GM19467 (cell line): ENCODE results near the gene KRTAP4-4.
"Not testable (repeated sequence)": the region's sequence is repeated elsewhere in the genome, so short reads cannot be mapped to it uniquely, and the experiment has no call there.

Experiments used
- ATAC-seq: cut with Tn5 transposase; IDR thresholded peaks from one replicate; pipeline ENCODE4 v1.9.1; 2021; ENCODE audit warnings: mild to moderate bottlenecking, moderate library complexity; ENCODE audit not compliant: unreplicated experiment

KRTAP4-4 gene

DNA sequence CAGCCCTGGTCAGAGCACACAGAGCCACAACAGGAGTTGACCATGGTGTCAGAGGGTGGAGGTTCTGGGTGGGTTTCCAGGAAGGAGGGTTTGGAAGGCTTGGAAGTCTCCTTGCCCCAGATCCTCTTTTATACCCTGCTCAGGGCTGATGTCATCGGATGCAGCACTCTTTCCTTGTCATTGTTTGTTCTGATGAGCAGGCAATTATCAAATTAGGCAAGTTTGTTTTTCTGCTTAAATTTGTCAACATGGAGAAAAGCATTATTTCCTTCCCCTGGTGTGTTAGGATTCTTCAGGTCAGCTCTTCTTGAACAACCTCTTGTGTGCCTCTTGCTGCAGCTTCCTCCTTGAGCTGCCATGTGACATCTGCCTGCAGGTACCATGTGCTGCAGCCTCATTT, at the start of gene KRTAP4-4:
KRTAP4-4 (minus strand) TSS at position 101 of the 400 bp plus-strand sequence; CDS start at position 44, 57 bp downstream.
- ATAC-seq: no peak

- ATAC-seq: no peak
These were observed 39.0 kb upstream of the KRTAP4-4 start for GRCh38 chr17:41199421-41200078.

GRCh38 chr17:41196068-41196467, 35.5 kb upstream of the KRTAP4-4 start:
- ATAC-seq: no peak

DNA sequence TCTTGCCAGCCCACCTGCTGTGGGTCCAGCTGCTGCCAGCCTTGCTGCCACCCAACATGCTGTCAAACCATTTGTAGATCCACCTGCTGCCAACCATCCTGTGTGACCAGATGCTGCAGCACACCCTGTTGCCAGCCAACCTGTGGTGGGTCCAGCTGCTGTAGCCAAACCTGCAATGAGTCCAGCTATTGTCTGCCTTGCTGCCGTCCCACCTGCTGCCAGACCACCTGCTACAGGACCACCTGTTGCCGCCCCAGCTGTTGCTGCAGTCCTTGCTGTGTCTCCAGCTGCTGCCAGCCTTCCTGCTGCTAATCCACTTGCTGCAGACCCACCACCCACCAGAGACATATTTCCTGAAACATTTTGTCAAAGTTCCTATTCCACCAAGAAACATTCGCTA, 29.8 kb upstream of the KRTAP4-4 start:
- no peak for ATAC-seq

- not testable (repeated sequence) for ATAC-seq
These were observed 29.3 kb upstream of the KRTAP4-4 start, which contains the start of gene KRTAP9-1 for GRCh38 chr17:41189837-41190318. KRTAP9-1 (plus strand) TSS chr17:41189887; CDS start chr17:41189887, 0 bp downstream.

DNA sequence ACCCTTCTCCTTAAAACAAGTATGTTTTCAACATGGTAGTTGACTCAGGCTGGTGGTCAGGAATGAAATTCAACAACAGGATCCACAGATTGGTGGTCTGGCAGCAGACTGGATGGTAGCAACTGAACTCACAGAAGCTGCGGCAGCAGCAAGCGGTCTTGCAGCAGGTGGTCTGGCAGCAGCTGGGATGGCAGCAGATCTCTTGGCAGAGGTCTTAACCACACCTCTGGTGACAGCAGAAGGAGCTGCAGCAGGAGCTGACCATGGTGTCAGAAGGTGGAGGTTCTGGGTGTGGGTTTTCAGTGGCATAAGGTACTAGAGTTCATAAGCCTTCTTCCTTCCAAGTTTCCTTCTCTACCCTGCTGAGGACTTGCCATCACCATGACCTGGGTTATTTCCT, 26.3 kb upstream of the KRTAP4-4 start:
- ATAC-seq: no peak

DNA sequence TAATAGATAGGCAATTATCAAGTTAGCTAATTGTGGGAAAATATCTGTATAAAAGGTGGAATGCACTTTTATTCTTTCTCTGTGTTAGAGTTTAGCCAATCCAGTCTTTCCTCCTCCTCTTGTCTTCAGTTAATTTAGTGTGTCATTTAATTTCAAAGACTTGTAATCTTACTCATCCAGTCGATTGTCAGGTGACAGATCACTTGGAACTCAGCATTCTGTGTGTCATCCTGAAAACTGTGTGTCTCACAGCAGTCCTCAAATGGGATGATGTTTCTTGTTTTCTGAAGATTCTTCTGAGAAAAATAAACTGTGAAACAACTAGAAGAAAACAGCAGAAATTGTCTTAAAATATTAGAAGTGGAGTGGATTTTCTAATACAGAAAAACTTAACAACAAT, 24.5 kb upstream of the KRTAP4-4 start:
- no peak for ATAC-seq

GRCh38 chr17:41184480-41184961, 24.0 kb upstream of the KRTAP4-4 start, which contains the start of gene KRTAP4-1:
KRTAP4-1 (minus strand) TSS chr17:41184911; CDS start chr17:41184854, 57 bp downstream.
- ATAC-seq: no peak

DNA sequence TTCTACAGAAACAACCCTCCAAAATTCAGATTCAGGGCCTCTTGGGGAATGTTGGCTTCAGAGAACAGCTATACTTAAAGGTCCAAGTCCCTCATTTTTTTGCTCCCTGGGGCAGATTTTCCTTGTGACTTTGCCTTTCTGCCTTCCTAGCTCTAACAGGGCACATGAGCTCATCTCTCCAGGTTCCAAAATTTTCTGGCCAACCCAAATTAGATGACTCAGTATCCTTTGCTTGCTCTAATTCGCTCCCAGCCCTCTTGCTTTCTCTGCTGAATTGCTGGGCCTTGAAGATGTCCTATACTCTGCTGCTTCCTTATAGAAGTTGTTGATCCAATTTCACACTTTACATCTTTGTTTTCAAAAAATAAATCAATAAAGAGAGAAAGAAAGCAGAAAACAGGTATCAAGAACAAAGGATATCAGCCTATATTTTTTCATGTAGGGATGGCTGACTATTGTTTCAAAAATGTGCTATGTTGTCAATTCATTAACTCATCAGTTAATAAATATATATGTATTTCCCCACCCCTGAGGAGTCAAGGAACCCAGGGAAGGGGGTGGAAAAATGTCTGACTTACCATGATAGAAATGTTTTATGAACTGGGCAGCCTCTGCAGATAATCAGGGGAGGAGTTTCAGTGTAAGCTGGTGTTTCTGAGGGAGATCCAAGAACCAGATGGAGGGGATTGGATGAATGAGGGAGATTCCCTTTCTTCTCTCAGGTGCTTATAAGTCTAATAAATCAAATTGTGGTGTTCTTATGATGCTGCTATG, 18.5 kb upstream of the KRTAP4-4 start:
- ATAC-seq: no peak

- no peak for ATAC-seq
These were observed 17.8 kb upstream of the KRTAP4-4 start for GRCh38 chr17:41178341-41178740.

- ATAC-seq: no peak
These were observed 17.3 kb upstream of the KRTAP4-4 start, which contains the start of gene KRTAP4-2 for GRCh38 chr17:41177727-41178271. KRTAP4-2 (minus strand) TSS chr17:41178221; CDS start chr17:41178164, 57 bp downstream.

- no peak for ATAC-seq
These were observed 16.3 kb upstream of the KRTAP4-4 start for GRCh38 chr17:41176744-41177387.

DNA sequence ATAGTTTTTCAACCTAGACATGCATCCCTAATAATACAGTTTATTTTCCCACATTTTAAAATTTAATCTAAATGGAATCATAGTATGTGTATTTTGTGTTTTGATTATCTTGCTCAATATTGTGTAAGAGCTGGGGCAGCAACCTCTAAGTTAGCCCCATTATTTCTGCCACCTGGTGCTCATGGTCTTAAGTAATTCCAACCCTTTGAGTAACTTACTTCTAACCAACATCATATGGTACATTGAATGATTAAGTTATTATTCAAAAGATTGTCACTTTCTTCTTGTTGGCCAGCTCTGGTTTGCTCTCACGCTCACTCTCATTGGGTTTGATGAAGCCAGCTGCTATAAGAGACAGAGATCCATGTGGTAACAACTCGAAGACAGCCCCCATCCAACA, 11.3 kb upstream of the KRTAP4-4 start:
- ATAC-seq: no peak

DNA sequence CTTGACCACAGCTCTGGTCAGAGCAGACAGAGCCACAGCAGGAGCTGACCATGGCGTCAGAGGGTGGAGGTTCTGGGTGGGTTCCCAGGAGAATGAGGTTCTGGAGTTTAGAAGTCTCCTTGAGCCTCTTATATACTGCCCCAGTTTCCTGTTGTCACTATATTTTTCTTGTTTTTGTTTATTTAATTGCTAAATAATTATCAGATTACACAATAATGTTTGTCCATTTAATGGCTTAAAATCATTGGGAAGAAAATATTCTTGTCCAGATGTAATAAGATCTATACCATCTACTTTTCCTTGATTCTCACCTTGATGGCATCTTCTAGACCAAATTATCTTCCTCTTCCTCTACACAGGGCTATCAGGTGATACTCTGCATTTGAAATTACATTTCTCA, 7.6 kb upstream of the KRTAP4-4 start, which contains the start of gene KRTAP4-3:
KRTAP4-3 (minus strand) TSS at position 101 of the 400 bp plus-strand sequence; CDS start at position 52, 49 bp downstream.
- ATAC-seq: no peak

- ATAC-seq: no peak
These were observed 7.0 kb upstream of the KRTAP4-4 start for GRCh38 chr17:41167561-41167960.

DNA sequence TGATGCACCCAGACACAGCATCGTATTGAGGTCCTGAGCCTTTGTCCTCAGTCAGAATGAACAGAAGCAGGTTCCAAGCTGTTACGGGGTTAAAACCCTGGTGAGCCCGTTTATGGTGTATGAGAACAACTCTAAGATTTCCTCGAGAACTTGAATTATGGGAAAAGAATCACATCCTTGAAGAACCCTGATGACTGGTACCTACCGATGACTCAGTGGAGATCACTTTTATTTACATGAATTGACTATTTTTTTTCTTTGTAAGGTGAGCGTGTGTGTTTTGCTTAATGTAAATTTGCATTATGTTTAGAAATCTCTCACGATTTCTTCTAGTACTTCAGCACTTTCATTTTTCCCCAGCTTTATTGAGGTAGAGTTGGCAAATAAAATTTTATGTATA, 3.3 kb upstream of the KRTAP4-4 start:
- ATAC-seq: no peak

DNA sequence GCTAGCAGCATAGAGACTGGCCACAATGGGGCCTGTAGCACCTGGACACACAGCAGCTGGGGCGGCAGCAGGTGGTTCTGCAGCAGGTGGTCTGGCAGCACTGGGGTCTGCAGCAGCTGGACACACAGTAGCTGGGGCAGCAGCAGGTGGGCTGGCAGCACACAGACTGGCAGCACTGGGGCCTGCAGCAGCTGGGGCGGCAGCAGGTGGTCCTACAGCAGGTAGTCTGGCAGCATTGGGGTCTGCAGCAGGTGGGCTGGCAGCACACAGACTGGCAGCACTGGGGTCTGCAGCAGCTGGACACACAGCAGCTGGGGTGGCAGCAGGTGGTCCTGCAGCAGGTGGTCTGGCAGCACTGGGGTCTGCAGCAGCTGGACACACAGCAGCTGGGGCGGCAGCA, 358 bp downstream of the KRTAP4-4 start:
- not testable (repeated sequence) for ATAC-seq

DNA sequence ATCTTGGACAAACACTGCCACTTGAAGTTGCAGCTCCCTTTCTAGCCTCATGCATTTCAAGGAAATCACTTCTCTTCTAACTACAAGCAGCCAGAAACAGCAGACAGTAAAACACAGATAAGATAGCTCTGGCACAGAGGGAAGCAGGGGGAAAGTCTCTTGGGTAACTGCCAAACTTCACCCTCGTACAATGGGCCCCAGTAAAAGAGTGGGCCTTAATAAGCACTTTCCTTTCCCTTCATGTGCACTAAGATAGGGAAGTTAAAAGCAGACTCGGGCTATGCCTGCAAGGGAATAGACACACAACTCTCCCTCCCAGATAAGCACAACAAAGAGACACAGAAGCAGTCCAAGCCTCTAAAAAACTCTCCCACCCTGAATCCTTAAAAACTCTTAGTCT, 6.7 kb downstream of the KRTAP4-4 start:
- no peak for ATAC-seq

GRCh38 chr17:41151525-41151924, 9.0 kb downstream of the KRTAP4-4 start:
- ATAC-seq: no peak

DNA sequence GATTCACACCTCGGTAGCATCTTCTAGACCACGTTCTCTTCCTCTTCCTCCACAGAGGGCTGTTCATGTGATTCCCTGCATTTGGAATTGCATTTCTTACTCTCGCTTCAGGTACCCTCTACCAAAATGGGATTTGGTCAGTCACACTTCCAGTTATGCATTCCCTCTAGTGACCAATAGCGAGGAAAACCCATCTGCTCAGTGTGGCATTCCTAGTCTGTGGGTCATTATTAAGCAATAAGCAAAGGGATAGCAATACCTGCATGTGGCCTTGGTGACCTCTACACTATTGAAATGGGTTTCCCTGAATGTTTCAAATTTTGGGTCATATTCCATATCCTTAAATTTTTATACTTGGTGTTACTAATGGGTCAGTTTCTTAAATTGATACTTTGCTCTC, 10.5 kb downstream of the KRTAP4-4 start:
- ATAC-seq: no peak

DNA sequence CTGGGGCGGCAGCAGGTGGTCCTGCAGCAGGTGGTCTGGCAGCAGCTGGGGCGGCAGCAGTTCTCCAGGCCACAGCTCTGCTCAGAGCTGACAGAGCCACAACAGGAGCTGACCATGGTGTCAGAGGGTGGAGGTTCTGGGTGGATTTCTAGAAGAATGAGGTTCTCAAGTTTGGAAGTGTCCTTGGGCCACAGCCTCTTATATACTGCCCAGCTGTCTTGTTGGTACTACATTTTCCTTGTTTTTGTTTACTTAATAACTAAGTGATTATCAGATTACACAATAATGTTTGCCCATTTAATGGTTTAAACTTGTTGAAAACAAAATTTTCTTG, 10.9 kb downstream of the KRTAP4-4 start, which contains the start of gene KRTAP4-5:
KRTAP4-5 (minus strand) TSS at position 174 of the 334 bp plus-strand sequence; CDS start at position 116, 58 bp downstream.
- ATAC-seq: no peak
